ENCODE results near the gene CIB4.

The CIB4 gene

DNA sequence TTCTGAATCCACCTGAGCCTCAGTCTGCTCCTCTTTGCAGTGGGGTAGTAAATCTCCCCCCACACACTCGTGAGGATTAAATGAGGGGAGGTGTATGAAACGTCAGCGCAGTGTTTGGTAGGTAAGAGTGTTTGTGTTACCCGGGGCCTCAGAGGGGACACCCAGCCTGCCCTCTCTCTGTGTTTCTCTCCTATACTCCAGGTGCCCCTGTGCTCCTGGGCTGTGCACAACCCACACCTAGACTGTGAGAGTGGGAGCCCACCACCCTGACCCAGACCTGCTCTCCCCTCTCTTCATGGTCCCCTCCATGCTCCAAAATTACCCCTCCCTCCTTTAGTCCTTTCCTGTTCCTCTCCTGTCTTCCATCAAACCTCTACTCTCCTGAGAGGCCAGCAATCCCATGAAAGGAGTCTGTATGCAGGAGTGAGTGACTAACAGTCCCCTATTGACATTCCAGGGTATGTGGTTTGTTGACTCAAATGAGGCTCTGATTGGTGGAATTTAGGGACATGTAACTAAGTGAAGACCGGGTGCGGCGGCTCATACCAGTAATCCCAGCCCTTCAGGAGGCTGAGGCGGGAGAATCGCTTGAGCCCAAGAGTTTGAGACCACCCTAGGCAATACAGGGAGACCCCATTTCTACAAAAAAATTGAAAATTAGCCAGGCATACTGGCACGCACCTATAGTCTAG is 10.4 kb downstream of the CIB4 start:
- DNase-seq (ENCODE audit: low read depth), result no peak

DNA sequence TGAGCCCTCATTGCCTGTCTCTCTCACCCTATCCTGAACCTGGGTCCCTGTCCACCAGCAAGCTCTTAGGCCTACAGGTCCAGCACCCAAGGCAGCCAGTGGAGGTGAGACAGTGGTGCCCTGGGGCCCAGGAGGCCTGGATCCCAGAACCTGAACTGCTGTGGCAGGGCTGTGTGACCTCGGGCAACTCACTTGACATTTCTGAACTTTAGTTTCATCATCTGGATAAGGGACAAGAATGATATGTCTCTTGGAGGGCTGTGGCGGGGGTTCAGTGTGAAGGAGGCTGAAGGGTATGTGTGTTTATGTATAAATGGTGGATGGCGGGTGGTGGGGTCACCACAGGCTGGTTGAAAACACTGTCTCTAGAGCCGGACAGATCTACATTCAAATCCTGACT is 10.9 kb downstream of the CIB4 start:
- H3K4me3 ChIP-seq (ENCODE audit: low read depth, low read length), result no peak overlapping the region
- TF ChIP-seq, protein P1, sequence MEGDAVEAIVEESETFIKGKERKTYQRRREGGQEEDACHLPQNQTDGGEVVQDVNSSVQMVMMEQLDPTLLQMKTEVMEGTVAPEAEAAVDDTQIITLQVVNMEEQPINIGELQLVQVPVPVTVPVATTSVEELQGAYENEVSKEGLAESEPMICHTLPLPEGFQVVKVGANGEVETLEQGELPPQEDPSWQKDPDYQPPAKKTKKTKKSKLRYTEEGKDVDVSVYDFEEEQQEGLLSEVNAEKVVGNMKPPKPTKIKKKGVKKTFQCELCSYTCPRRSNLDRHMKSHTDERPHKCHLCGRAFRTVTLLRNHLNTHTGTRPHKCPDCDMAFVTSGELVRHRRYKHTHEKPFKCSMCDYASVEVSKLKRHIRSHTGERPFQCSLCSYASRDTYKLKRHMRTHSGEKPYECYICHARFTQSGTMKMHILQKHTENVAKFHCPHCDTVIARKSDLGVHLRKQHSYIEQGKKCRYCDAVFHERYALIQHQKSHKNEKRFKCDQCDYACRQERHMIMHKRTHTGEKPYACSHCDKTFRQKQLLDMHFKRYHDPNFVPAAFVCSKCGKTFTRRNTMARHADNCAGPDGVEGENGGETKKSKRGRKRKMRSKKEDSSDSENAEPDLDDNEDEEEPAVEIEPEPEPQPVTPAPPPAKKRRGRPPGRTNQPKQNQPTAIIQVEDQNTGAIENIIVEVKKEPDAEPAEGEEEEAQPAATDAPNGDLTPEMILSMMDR (IDR thresholded peaks at IDR 0.05; ENCODE audit: control insufficient read depth, extremely low read depth, insufficient read depth), result no peak
- no peak for DNase-seq (ENCODE audit: low read depth)

More for the DNA sequence above, 10.4 kb downstream of the CIB4 start:
- TF ChIP-seq, protein P1 (IDR thresholded peaks at IDR 0.05; ENCODE audit: control insufficient read depth, extremely low read depth, insufficient read depth), result no peak
- no peak overlapping the region for H3K4me3 ChIP-seq (ENCODE audit: low read depth, low read length)

DNA sequence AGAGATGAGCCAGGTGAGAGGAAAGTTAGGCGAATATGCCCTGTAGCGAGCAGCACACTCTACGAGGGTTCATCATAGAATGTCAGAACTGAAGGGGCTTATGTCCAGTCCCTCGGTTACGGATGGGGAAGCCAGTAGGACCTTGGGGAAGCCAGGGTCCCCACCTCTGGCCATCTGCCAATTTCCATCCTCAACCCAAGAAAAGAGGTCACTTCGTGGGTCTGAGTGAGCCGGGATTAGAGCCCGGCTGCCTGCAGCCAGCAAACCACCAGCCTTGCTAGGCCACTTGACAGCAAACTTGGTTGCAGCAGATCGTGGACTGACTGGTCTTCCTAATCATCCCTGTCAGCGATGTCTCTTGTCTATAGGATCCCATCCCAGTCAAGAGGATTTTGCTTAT is 11.4 kb downstream of the CIB4 start:
- no peak overlapping the region for H3K4me3 ChIP-seq (ENCODE audit: low read depth, low read length)
- no peak for DNase-seq (ENCODE audit: low read depth)
- TF ChIP-seq, protein P1 (IDR thresholded peaks at IDR 0.05; ENCODE audit: control insufficient read depth, extremely low read depth, insufficient read depth), result no peak

DNA sequence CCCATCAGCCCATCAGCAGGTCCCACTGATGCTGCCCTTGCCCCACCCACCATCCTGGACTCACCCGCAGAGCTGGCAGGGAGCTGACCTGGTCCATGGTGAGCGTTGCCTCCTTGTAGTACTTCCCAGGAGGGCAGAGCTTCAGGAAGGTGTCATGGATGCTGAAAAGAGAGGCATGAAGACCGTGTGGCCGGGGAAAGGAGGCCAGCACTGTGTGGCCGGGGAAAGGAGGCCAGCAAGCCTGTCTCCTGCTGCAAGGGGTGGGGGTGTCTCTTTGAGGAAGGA is 11.9 kb downstream of the CIB4 start:
- no peak overlapping the region for H3K4me3 ChIP-seq (ENCODE audit: low read depth, low read length)
- TF ChIP-seq, protein P1 (IDR thresholded peaks at IDR 0.05; ENCODE audit: control insufficient read depth, extremely low read depth, insufficient read depth), result no peak
- no peak for DNase-seq (ENCODE audit: low read depth)

DNA sequence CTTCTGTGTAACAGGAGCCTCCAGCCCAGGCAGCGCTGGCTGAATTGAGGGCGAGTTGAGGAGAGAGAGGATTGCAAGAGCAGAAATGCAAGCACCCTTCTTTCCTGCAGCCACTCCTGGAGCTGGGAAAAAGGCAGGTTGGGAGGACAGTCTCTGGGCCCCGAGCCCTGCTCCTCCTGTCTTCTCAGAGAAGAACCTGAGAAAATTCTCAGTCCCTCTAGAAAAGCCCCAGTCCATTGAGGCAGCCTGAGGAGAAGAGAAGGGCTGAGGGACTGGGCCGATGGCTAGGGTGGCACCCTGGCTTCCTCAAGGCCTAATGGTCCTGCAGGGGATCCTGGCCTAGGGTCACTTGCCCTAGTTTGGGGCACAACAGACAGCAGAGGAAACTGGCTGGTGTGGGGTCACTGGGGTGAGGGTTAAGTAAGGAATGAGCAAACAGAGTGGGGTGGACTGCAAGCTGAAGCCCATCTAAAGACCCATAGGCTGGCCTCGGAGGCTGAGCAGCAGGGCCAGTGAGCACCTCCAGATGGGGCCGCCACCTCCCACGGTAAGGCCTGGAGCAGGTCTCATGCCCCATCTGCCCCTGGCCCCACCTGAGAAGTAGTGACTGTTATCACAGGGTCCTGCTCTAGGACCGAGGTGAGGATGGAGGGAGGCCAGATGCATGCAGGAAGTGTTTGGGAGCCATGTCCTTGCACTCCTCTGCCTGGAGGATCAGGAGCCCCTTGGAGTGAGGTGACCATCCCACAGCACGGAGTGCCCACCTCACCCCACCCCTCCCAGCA is 12.4 kb downstream of the CIB4 start:
- no peak for DNase-seq (ENCODE audit: low read depth)
- no peak overlapping the region for H3K4me3 ChIP-seq (ENCODE audit: low read depth, low read length)
- TF ChIP-seq, protein P1 (IDR thresholded peaks at IDR 0.05; ENCODE audit: control insufficient read depth, extremely low read depth, insufficient read depth), result no peak

DNA sequence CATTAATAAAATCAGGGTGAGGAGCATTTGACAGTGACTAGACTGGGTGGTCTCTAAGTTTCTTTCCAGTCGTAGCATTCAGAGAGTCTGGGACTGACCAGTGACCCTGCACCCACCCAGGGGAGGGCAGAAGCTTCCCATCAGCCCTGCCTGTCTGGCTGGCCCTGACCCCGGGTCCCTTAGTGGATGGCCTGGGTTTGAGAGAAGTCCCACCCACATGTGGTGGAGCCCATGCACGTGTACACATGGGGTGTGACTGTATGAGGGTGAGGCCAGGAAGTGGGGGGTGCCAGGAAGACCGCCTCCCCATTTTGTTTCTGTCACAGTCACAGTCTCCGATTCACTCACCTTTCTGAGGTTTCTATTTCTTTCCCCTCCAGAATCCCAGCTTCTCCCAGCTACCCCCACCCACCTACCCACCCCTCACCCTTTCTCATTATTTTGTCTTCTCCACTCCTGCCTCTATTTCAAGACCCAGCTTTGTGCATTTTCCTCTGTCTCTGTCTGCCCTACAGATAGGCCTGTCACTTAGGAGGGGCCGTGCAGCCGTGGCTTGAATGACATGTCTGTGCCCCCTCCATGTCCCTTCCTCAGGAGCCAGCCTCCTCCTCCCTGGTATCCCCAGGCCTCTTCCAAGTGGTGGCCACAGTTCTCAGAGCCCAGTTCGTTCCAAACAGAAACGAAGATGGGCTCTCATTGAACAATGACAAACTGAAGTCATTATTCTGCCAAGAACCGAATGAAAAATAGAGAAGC is 13.6 kb downstream of the CIB4 start:
- H3K4me3 ChIP-seq (ENCODE audit: low read depth, low read length), result no peak overlapping the region
- DNase-seq (ENCODE audit: low read depth), result no peak
- TF ChIP-seq, protein P1 (IDR thresholded peaks at IDR 0.05; ENCODE audit: control insufficient read depth, extremely low read depth, insufficient read depth), result no peak

Data from LNCaP clone FGC (cell line).